Measurements from ENCODE around the gene COMMD8.

Gene COMMD8

DNA sequence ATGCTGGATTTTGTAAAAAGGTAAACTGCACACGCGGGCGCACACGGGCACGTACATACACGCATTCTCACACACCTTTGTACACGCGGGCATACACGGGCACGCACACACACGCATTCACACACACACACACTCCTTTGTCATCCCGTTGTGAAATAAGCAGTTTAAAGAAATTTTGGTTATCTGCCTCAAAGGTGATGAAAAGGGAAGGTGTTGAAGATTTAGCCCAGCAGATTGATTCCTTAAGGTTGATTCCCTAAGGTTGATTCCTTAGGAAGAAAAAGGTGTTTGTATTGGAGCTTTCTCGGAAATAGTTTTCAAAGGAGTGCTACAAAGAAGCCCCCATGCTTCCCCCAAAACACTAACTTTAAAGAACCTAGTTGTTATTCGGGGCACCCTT lies 22.3 kb upstream of the COMMD8 start:
- TF ChIP-seq, protein P1, sequence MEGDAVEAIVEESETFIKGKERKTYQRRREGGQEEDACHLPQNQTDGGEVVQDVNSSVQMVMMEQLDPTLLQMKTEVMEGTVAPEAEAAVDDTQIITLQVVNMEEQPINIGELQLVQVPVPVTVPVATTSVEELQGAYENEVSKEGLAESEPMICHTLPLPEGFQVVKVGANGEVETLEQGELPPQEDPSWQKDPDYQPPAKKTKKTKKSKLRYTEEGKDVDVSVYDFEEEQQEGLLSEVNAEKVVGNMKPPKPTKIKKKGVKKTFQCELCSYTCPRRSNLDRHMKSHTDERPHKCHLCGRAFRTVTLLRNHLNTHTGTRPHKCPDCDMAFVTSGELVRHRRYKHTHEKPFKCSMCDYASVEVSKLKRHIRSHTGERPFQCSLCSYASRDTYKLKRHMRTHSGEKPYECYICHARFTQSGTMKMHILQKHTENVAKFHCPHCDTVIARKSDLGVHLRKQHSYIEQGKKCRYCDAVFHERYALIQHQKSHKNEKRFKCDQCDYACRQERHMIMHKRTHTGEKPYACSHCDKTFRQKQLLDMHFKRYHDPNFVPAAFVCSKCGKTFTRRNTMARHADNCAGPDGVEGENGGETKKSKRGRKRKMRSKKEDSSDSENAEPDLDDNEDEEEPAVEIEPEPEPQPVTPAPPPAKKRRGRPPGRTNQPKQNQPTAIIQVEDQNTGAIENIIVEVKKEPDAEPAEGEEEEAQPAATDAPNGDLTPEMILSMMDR (IDR thresholded peaks at IDR 0.05; ENCODE audit: low read depth, low read length, missing control alignments) = no peak
- DNase-seq (ENCODE audit: low read depth) = no peak
- peak overlapping the region; percentile 71 for H3K4me3 ChIP-seq (ENCODE audit: low read depth, low read length)
- in situ Hi-C loops (cut with HindIII; ENCODE audit: low sequenced_read_pairs) = no loop called here

GRCh38 chr4:47485047-47485692 lies 21.7 kb upstream of the COMMD8 start, which contains the start of gene ATP10D:
Gene ATP10D (plus strand): TSS chr4:47485275. CDS start chr4:47512541, 27,266 bp downstream.
- TF ChIP-seq, protein P1 (IDR thresholded peaks at IDR 0.05; ENCODE audit: low read depth, low read length, missing control alignments) = peak; percentile 18
- in situ Hi-C loops (cut with HindIII; ENCODE audit: low sequenced_read_pairs) = no loop called here
- peak within 1 kb of the TSS; percentile 71 for H3K4me3 ChIP-seq (ENCODE audit: low read depth, low read length)
- peak; percentile 79 for DNase-seq (ENCODE audit: low read depth)

DNA sequence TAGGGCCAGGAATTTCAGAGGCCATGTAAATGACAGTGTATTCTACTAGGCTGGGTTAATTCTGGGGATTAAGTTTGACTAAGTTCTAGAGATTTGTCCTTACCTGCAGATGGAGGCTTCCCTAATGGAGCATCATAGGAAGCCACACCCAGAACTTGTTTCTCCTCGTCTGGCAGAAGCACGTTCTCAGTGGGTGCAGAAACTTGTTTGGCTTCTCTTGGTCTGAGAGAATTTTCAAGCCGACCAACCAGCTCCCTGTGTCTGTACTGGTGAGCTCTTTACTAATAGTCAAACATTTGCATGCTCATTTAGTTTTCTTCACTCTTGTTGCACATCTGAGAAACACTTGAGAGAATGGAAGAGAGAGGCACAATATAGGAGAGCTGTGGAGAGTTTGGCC lies 20.7 kb upstream of the COMMD8 start:
- DNase-seq (ENCODE audit: low read depth) = no peak
- TF ChIP-seq, protein P1 (IDR thresholded peaks at IDR 0.05; ENCODE audit: low read depth, low read length, missing control alignments) = no peak
- in situ Hi-C loops (cut with HindIII; ENCODE audit: low sequenced_read_pairs) = no loop called here
- H3K4me3 ChIP-seq (ENCODE audit: low read depth, low read length) = no peak overlapping the region

DNA sequence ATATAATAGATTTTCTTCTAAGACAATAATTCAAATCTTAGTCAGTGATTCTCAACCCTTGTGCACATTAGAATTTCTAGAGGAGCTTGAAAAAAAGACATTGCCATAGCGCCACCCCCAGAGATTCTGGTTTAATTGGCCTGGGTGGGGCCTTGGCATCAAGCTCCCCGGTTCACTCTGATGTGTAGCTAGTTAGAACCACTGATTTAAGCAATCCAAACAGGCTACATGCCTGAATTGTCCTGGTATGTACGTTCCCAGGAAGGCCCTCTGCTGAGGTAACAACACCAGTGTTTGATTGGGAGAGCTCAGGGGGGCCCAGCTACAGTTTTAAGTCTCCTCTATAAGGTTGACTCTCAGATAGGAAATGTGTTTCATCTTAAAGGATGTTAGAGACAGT lies 20.2 kb upstream of the COMMD8 start:
- in situ Hi-C loops (cut with HindIII; ENCODE audit: low sequenced_read_pairs) = no loop called here
- no peak for DNase-seq (ENCODE audit: low read depth)
- H3K4me3 ChIP-seq (ENCODE audit: low read depth, low read length) = no peak overlapping the region
- TF ChIP-seq, protein P1 (IDR thresholded peaks at IDR 0.05; ENCODE audit: low read depth, low read length, missing control alignments) = no peak

GRCh38 chr4:47482326-47482725 lies 18.8 kb upstream of the COMMD8 start:
- no peak overlapping the region for H3K4me3 ChIP-seq (ENCODE audit: low read depth, low read length)
- TF ChIP-seq, protein P1 (IDR thresholded peaks at IDR 0.05; ENCODE audit: low read depth, low read length, missing control alignments) = no peak
- in situ Hi-C loops (cut with HindIII; ENCODE audit: low sequenced_read_pairs) = no loop called here
- peak; percentile 32 for DNase-seq (ENCODE audit: low read depth)

DNA sequence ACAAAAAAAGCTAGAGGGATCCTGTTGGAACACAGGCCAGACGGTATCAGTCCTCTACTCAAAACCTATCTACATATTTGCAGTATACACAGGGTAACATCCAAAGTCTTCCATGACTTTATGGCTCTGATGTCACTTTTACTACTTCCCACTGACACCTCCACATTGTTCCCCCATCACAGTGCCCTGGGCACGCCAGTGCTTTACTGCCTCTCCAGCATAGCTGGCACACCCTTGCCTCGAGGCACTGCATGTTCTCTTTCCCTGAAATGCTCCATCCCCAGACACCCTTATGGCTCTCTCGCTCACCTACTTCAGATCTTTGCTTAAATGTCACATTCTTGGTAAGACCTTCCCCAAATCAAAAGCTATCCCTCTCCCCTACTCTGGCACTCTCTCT lies 15.3 kb upstream of the COMMD8 start:
- no peak for DNase-seq (ENCODE audit: low read depth)
- in situ Hi-C loops (cut with HindIII; ENCODE audit: low sequenced_read_pairs) = loop anchor here (5.0 kb wide), 1 partner anchor 88 kb away; no protein-coding TSS in a partner anchor
- TF ChIP-seq, protein P1 (IDR thresholded peaks at IDR 0.05; ENCODE audit: low read depth, low read length, missing control alignments) = no peak
- H3K4me3 ChIP-seq (ENCODE audit: low read depth, low read length) = no peak overlapping the region
